CD1c-positive myeloid dendritic cell (primary cell): ENCODE measurements around the gene TMC4.
A peak's percentile ranks its signal among the peaks of the same experiment; 100 is the strongest.
"Not testable (repeated sequence)": the region's sequence is repeated elsewhere in the genome, so short reads cannot be mapped to it uniquely, and the experiment has no call there.

ENCODE experiments used
- DNase-seq: peaks from one replicate; pipeline ENCODE4 v3.0.0-alpha.2; 2016; ENCODE audit errors: extremely low spot score

Gene TMC4, protein sequence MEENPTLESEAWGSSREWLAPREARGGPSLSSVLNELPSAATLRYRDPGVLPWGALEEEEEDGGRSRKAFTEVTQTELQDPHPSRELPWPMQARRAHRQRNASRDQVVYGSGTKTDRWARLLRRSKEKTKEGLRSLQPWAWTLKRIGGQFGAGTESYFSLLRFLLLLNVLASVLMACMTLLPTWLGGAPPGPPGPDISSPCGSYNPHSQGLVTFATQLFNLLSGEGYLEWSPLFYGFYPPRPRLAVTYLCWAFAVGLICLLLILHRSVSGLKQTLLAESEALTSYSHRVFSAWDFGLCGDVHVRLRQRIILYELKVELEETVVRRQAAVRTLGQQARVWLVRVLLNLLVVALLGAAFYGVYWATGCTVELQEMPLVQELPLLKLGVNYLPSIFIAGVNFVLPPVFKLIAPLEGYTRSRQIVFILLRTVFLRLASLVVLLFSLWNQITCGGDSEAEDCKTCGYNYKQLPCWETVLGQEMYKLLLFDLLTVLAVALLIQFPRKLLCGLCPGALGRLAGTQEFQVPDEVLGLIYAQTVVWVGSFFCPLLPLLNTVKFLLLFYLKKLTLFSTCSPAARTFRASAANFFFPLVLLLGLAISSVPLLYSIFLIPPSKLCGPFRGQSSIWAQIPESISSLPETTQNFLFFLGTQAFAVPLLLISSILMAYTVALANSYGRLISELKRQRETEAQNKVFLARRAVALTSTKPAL

DNA sequence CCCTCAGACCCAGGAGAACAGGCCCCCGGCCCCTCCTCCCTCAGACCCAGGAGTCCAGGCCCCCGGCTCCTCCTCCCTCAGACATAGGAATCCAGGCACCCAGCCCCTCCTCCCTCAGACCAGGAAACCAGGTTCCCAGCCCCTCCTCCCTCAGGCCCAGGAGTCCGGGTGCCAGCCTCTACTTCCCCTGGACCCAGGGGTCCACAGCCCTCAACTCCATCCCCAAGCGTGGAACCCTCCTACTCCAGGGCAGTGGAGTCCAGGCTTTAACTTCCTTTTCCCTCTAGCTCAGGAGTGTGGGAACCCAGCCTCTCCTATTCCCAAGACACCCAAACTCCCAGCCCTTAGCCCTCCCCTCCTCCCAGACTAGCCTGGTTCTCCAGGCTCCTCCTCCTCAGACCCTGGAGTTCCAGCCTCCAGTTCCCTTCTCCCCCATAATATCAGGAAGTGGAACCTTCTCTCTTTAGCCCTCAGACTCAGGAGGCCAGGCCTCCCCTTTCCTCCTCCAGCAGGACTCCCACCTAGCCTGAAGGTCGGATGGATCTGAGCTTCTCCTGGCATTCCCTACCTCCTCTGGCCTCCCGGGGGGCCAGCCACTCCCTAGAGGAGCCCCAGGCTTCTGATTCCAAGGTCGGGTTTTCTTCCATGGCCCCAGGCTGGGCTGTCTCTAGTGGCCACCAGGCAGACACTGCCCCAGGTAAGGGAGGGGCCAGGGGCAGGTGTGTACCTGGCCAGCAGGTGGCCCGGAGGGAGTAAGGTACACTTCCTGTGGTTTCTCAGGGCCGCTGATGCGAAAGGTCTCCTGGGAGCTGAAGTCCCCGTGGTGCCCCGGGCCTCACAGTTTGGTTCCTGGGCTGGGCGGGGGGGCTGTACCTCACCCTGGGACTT lies at the start of gene TMC4:
Gene TMC4 (minus strand): TSS at position 690 of the 888 bp plus-strand sequence. CDS start 43 bp downstream, at position 647.
- no peak for DNase-seq

DNA sequence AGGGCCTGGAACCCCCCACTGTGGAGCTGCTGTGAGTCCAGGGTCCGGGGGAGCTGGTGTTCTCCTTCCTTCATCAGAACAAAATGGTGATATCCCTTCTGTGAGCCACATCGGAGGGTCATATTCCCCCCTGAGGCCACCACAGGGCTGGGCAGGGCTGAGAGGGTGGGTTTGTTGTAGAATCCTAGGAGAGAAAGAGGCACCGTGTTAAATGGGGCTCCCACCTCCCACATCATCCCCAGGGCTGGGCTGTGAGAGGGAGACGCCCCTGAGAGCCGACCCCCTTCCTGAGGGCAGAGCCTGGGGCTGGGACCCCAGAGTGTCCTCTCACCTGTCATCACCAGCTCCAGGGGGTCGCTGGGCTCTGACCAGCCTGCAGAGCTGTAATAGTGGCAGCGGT lies 49.0 kb upstream of the TMC4 start:
- not testable (repeated sequence) for DNase-seq

DNA sequence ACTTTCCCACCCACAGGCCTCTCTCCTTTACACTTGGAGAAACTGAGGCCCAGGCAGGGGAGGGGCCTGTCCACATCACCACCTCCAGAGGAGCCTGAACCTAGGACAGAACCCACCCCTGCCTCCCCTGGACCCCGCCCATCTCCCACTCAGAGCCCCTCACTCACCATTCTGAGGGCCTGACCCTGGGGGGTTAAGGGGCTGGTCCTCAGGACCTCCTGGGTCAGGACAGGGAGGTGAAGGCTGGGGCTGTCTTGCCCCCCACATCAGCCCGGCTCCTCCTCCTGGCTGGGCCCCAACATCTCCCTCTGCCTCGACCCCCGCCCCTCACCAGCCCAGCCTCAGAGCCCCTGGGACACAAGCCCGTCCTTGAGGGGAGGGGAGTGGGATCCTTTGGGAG lies 46.7 kb upstream of the TMC4 start:
- DNase-seq: not testable (repeated sequence)

DNA sequence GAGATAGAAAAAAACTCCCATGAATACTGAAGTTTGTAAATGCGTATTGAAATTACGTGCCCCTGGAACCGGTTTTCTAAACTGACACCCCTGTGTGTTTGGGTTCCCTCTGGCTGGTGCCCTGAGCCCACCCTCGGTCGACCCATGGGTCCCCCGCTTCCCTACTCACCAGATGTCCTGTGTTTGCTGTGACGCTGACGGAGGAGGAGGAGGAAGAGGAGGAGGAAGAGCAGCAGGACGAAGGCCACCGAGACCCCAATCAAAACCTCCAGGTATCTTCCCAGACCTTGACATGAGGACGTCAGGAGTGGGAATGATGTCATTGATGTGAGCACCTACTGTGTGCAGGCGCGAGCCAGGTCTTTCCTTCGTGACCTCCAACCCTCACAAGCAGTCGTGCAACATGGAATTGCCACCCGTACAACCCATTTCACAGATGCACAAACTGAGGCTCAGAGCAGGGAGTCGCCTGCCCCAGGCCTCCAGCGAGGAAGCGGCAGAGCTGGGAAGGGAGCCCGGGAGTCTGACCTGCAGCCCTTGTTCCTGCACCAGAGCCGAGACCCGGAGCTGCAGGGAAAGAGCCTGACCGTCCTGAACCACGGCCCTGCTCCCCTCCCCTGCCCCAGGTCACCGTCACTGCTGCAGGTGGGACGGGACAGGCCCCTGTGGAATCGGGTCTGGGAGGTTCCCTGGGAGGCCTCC lies 46.2 kb upstream of the TMC4 start:
- DNase-seq: no peak

DNA sequence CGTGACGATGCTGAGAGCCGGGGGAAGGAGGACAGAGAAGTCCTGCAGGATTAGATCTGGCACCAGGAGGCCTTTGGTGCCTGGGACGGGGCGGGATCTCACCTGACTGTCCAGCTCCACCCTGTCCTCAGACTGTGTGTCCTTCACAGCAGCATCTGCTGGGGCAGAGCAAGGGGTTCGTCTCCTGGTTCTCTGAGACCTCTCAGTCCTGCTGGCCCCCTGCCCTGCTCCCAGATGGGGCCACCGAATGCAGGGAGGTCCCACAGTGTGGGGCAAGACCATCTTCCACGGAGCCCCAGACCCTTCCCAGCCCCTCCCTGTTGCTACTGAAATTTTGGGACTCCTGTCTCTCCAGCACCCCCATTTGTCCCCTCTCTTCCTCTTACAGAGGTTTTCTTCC lies 45.3 kb upstream of the TMC4 start:
- no peak for DNase-seq

DNA sequence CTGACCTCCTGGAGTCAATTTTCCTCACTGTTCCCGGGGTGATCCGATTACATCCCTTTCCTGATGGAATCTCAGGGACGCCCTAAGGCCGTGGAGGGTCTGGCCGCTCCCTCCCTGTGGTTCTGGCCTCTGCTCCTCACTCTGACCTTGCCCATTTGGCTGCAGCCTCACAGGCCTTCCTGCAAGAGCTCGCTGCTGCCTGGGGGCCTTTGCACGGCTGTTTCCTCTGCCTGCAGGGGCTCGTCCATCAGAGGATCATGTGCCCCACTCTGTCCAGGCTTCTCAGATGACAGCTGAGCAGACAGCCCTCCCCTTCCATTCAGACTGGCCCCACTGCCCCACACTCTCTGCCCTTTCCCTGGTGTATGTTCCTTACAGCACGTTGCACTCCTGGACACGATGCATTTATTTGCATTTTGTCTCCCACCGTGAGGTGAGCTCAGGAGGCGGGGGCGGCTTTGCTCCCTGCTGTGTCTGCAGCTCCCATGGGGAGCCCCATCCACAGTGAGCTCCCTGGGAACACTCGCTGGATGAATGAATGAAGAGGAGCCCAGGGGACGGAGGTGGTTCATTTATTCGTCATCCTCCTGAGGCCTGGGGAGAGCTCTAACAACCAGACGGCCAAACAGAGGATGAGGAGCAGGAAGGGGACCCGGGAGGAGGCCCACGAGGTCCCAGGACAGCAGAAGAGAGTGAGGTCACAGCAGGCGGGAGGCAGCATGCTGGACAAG lies 44.7 kb upstream of the TMC4 start:
- DNase-seq: not testable (repeated sequence)

DNA sequence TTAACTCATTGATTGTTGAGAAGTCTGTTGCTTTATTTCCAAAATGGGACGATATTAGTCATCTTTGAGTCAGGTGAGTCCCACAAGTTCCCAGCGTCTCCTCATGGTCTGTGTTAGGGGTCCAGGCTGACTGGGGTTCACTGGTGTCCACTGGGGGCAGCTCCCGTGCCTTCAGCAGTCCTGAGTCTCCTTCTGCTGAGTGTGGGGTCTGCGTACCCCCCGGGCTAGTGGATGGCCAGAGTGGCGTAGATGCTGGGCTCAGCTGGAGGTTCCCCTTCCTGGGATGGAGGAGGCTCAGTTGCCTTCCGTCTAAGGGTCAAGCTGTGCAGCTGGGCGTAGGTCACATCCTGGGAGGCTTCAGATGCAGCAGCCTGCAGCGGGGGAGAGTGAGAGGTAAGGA lies 43.9 kb upstream of the TMC4 start:
- DNase-seq: no peak

DNA sequence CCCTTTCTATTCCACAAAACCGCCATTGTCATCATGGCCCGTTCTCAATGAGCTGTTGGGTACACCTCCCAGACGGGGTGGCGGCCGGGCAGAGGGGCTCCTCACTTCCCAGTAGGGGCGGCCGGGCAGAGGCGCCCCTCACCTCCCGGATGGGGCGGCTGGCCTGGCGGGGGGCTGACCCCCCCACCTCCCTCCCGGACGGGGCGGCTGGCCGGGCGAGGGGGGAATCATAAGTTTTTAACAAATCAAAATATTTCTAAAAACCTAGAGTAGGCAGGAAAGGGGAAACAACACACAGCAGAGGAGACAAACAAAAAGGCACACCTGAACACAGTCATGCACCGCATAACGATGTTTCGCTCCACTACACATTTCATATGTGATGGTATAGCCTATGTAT lies 41.8 kb upstream of the TMC4 start:
- not testable (repeated sequence) for DNase-seq

DNA sequence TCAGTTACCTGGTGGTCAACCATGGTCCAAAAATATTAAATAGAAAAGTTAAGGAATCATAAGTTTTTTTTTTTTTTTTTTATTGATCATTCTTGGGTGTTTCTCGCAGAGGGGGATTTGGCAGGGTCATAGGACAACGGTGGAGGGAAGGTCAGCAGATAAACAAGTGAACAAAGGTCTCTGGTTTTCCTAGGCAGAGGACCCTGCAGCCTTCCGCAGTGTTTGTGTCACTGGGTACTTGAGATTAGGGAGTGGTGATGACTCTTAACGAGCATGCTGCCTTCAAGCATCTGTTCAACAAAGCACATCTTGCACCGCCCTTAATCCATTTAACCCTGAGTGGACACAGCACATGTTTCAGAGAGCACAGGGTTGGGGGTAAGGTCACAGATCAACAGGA lies 41.3 kb upstream of the TMC4 start:
- not testable (repeated sequence) for DNase-seq

DNA sequence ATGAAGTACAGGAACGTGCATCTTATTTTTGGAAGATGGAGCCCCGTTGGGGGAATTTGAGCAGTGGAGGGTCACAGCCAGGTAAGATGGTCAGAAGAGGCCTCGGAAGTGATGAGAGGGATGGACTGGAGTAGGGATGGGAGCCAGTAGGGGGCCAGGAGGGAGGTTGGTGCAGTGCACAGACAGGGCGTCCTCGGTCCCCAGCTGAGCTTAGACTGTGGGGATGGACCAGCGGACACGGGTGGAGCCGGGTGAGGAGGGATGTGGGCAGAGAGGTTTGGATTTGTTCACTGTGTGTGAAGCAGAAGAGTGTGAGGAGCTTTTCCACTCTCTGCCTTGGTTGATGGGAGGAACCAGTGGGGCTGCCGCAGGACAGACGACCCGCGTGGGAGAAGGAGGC lies 38.3 kb upstream of the TMC4 start:
- no peak for DNase-seq

DNA sequence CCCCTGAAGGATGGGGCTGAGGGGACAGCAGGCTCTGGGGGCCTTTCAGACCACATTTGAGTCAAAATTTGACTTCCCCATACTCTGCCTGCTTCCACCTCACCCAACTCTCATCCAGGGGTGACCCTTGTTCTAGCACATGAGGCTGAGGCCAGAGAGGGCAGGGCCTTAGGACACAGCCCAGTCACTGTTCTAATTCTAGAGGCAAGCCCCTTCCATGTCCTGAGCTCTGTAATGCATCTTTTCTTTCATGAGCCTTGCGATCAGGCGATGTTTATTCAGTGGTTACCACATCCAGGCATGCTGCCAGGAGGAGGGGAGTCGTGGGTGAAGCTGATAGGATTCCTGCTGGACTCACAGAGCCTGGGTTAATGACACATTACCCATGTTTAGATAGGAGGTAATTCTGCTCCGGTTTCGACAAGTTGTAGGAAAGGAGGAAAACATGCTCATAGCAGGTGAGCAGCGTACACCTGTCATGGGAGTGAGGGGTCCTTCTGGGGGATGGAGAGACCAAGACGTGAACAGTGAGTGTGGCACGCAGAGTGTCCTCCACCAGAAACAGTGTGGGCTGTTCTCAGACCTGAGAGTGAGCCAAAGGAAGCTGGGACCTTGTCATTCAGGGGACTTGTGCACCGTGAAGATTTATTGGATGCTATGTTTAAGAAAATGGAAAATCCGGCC lies 37.0 kb upstream of the TMC4 start:
- DNase-seq: peak; percentile 90

DNA sequence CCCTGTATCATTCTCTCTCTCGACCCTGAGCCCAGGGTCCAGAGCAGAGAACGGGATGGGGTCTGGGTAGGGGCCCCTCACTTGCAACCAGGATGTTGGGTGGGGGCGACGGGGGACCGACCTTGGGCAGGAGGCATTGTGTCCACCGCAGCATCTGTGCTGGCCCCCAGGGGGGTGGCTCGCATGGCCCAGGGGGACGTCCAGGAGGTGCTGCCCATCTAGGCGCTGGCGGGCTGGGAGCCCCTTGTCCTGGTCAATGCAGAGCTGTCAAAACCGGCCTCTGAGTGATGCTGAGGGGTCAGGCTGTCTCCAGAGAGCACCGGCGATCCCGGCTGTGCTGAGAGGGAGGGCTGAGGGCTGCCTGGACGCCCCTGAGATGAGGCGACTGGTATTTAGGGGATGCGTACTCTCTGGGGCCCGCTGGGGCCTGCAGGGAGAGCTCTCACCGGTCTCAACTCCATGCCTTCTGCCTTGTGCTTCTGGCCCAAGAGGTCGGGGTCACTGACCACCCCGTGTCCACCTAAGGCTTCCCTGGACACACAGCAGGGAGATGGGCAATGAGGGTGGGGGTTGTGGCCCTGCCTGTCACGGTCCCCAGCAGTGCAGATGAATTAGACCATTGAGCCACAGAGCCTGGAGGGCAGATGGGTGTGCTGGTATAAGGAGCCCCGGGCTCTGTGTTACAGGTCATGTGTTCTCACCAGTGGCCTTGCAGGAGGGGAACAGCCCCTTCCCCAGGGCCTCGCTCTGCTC lies 36.3 kb upstream of the TMC4 start:
- DNase-seq: no peak

DNA sequence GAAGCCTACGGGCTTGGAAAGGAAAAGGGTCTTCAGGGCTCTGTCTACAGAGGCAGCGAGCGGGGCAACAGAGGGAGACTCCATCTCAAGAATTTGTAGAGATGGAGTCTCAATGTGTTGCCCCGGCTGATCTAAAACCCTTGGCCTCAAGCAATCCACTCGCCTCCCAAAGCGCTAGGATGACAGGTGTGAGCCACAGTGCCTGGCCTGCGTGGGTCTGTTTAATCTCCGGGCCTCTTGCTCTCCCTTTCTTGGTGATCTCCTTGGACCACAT lies 35.8 kb upstream of the TMC4 start:
- DNase-seq: no peak

DNA sequence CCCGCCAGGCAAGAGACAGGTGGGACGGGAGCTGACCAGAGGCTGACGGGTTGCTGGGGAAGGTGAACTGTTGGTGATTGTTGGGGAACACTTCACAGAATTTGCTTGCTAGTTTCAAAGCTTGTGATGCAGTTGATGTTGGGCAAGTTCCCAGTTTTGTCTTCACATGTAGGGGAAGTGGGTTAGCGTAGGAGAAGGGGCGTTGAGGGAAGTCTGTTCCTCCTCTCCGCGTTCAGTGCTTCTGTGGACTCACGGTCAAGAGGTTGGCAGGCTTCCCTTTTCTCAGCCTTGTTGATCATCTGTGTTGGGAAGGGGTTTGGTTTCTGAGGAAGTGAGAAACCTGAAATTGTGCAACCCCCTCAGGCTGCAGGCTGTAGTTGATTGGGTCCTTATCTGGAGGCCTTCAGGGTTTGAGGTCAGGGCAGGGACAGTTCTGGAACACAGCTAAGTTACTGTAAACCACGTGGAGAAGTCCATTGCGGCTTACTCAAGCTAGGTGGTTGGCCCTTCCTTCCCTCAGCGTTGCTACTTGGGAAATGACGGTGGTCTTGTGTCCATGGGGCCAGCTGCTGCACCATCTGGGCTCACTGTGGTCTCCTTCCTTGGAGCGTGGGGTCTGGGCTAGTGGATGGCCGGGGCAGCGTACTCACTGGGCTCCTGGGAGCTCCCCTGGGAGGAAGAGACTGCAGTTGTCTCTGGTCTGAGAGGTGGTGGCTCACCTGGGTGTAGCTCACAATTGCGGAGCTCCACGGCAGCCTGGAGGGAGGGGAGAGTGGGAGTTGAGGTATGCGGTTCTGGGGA lies 35.2 kb upstream of the TMC4 start:
- peak; percentile 98 for DNase-seq

DNA sequence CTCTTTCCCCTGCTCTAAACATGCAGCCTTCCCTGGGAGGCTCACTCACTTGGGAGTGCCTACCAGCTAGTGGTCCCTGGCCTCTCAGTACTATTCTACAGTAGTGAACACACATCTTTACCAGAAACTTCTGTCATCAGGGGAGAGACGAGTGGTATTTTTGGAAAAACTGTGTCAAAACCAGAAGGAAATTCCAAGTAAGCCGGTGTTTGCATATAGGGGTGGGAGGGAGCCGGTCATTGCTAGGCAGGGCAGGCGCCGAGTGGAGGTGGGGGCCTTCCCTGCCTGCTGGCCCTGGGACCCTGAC lies 34.7 kb upstream of the TMC4 start:
- no peak for DNase-seq

DNA sequence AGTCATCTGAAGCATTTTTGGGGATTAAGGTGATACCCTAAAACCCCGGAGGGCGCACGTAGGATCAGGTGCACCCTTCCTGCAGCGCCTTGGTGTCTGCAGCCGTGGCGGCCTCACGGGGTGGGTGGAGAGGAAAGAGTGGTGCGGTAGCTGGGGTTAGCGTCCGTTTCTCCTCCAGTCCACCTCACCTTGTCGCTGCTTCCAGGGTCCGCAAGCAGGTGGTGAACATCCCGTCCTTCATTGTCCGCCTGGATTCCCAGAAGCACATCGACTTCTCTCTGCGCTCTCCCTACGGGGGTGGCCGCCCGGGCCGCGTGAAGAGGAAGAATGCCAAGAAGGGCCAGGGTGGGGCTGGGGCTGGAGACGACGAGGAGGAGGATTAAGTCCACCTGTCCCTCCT lies 34.2 kb upstream of the TMC4 start:
- peak; percentile 50 for DNase-seq

DNA sequence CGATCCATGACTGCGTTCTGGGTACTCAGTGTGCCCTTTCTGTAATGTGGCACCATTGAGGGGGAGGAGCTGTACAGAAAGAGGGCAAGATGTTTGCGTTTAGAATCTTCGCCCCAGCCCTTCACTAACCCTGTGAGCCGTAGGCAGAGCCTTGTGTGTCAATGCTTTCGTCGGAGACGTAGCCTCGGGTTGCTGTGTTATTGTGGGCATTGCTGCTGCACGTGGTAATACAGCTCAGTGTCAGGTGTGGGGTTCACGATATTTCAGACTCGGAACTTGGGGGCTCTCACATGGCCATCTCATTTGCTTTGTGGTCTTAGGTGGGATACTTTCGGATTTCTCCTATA lies 33.8 kb upstream of the TMC4 start:
- peak; percentile 29 for DNase-seq

DNA sequence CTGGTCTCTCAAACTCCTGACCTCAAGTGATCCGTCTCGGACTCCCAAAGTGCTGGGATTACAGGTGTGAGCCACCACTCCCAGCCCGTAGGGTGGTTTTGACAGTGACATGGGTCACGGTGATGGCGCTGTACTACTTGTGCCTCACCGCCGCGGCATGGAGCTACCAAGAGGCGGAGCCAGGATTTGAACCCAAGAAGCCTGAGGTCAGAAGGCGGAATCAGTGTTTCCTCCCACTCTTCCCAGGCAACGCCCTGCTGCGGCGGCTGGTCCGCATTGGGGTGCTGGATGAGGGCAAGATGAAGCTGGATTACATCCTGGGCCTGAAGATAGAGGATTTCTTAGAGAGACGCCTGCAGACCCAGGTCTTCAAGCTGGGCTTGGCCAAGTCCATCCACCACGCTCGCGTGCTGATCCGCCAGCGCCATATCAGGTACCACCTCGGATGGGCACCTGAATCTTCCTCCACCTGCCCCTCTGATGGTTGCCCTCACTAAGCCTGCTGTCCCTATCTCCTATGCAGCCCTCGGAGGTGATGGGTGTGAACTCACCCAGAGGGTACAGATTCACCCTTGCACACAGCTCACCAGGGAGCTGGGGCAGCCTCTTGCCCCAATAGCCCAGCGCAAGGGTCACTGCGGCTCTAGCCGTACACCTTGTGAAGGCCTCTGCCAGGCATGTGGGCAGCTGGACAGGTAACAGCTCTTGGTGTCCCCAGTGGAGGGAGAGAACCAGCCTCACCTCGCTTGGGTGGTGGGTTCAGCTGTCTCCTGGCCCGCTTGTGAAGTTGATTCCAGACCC lies 33.3 kb upstream of the TMC4 start:
- peak; percentile 71 for DNase-seq
